OCI-LY1 (cell line): ENCODE measurements around the gene AQP11.
A peak's percentile ranks its signal among the peaks of the same experiment; 100 is the strongest.

Experiments
- EZH2 ChIP-seq: fragments of 200-600 bp; sonication (generic), shearing (Covaris generic); IDR thresholded peaks from 2 replicates; pipeline ENCODE4 v1.8.0; 2017; ENCODE audit warnings: borderline replicate concordance, mixed run types, mild to moderate bottlenecking, antibody characterized with exemption, low read length, moderate library complexity, mixed read lengths
- TF ChIP-seq, protein P1 (sequence below): fragments of 200-600 bp; sonication (generic), shearing (Covaris generic); IDR thresholded peaks from 2 replicates; pipeline ENCODE4 v1.5.1; 2017; ENCODE audit warnings: mild to moderate bottlenecking, antibody characterized with exemption, low read length, moderate library complexity, mixed read lengths

DNA sequence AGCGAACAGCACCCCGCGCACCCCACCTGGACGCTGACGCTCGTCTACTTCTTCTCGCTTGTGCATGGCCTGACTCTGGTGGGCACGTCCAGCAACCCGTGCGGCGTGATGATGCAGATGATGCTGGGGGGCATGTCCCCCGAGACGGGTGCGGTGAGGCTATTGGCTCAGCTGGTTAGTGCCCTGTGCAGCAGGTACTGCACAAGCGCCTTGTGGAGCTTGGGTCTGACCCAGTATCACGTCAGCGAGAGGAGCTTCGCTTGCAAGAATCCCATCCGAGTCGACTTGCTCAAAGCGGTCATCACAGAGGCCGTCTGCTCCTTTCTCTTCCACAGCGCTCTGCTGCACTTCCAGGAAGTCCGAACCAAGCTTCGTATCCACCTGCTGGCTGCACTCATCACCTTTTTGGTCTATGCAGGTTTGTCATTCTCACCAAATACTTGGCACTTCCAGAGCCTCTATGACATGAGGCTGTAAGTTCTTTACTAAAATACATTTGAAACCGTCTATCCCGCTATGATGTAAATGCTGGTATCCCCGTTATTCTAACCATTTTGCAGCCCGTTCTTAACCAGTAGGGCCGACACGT is 535 bp downstream of the AQP11 start:
- TF ChIP-seq, protein P1, sequence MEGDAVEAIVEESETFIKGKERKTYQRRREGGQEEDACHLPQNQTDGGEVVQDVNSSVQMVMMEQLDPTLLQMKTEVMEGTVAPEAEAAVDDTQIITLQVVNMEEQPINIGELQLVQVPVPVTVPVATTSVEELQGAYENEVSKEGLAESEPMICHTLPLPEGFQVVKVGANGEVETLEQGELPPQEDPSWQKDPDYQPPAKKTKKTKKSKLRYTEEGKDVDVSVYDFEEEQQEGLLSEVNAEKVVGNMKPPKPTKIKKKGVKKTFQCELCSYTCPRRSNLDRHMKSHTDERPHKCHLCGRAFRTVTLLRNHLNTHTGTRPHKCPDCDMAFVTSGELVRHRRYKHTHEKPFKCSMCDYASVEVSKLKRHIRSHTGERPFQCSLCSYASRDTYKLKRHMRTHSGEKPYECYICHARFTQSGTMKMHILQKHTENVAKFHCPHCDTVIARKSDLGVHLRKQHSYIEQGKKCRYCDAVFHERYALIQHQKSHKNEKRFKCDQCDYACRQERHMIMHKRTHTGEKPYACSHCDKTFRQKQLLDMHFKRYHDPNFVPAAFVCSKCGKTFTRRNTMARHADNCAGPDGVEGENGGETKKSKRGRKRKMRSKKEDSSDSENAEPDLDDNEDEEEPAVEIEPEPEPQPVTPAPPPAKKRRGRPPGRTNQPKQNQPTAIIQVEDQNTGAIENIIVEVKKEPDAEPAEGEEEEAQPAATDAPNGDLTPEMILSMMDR: 0 out of 2 replicates have a peak, but pooled peaks have one; percentile 8
- no peak for TF ChIP-seq EZH2
